HG03039 (cell line): ENCODE data around the gene SCAMP4.

Experiments used
- ATAC-seq: cut with Tn5 transposase; IDR thresholded peaks from one replicate; pipeline ENCODE4 v1.9.1; 2021; ENCODE audit warnings: mild to moderate bottlenecking, moderate library complexity; ENCODE audit not compliant: unreplicated experiment

The SCAMP4 gene

GRCh38 chr19:1954532-1954933 is 49.3 kb downstream of the SCAMP4 start:
- no peak for ATAC-seq

- no peak for ATAC-seq
Observed at GRCh38 chr19:1955171-1956121, 50.2 kb downstream of the SCAMP4 start.

- ATAC-seq: no peak
Observed at GRCh38 chr19:1956122-1956494, 50.9 kb downstream of the SCAMP4 start.

GRCh38 chr19:1956868-1957492 is 51.8 kb downstream of the SCAMP4 start:
- ATAC-seq: no peak

- no peak for ATAC-seq
Observed at GRCh38 chr19:1957562-1958248, 52.5 kb downstream of the SCAMP4 start.

GRCh38 chr19:1959928-1960589 is 54.9 kb downstream of the SCAMP4 start:
- ATAC-seq: no peak

GRCh38 chr19:1961000-1961883 is 56.0 kb downstream of the SCAMP4 start:
- no peak for ATAC-seq

- ATAC-seq: no peak
Observed at GRCh38 chr19:1962674-1963073, 57.5 kb downstream of the SCAMP4 start.

GRCh38 chr19:1967087-1967608 is 61.9 kb downstream of the SCAMP4 start:
- ATAC-seq: no peak

- ATAC-seq: no peak
Observed at GRCh38 chr19:1968279-1969175, 63.3 kb downstream of the SCAMP4 start.

GRCh38 chr19:1969176-1970002 is 64.2 kb downstream of the SCAMP4 start:
- no peak for ATAC-seq

GRCh38 chr19:1970003-1970805 is 65.0 kb downstream of the SCAMP4 start:
- ATAC-seq: no peak

GRCh38 chr19:1970806-1971502 is 65.8 kb downstream of the SCAMP4 start:
- no peak for ATAC-seq

GRCh38 chr19:1974381-1975161 is 69.4 kb downstream of the SCAMP4 start:
- no peak for ATAC-seq

- no peak for ATAC-seq
Observed at GRCh38 chr19:1975162-1975480, 69.9 kb downstream of the SCAMP4 start.
